ENCODE data around the gene HMGA1. TPM values are rescaled to one million over a fixed set of nuclear protein-coding genes. Genes with fewer than 3 reads are reported as not detected.

The HMGA1 gene
- polyA plus RNA-seq, 1 donor from 2014 or later: 31.5 TPM

DNA sequence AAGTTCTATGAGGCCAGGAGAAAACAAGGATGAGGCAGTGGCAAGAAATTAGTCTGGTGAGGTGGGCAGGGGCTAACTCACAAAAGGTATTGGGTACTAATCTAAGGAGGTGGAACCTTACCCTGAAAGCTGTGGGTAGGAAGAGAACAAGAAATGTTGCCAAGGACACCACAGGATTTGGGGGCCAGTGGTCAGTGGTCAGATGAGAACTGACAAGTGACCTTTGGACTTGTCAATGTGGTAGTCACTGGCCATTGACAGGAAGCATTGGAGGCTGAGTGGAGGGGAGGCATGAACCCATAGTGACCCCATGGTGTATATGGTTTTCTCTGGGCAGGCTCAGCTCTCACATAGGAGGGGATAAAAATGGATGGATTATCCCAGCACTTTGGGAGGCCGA is 37.5 kb downstream of the HMGA1 start:
- Histone ChIP-seq H3K27ac (ENCODE audit: low read length) (no peak overlapping the region), H3K36me3 (ENCODE audit: insufficient read depth, low read length) (no peaks in the 10 kb centered on the region), H3K9ac (ENCODE audit: low read length) (no peak overlapping the region), H3K79me2 (replicated peaks; ENCODE audit: insufficient read depth, low read length) (no peaks in the 10 kb centered on the region), H3K9me3 (ENCODE audit: low read length) (no peaks in the 10 kb centered on the region), H3F3A (ENCODE audit: insufficient read depth, low read length, poor library complexity, severe bottlenecking) (no peaks in the 10 kb centered on the region), H3K4me3 (ENCODE audit: low read length) (no peak overlapping the region), H3K9me2 (ENCODE audit: insufficient read depth, low read length) (no peaks in the 10 kb centered on the region), H4K20me1 (ENCODE audit: insufficient read depth) (no peaks in the 10 kb centered on the region), H3K27me3 (ENCODE audit: insufficient read depth, low read depth, low read length) (no peaks in the 10 kb centered on the region), H2AFZ (ENCODE audit: low read depth, low read length) (no peak overlapping the region), H3K4me2 (ENCODE audit: low read length) (no peak overlapping the region)
- TF ChIP-seq TAF1 (IDR thresholded peaks at IDR 0.05; ENCODE audit: low read depth) (no peak), MXI1 (conservative IDR thresholded peaks at IDR 0.05; ENCODE audit: poor library complexity, severe bottlenecking) (no peak), EP300 (conservative IDR thresholded peaks at IDR 0.05; ENCODE audit: poor library complexity, severe bottlenecking) (no peak), POLR2AphosphoS5 (IDR thresholded peaks at IDR 0.05) (no peak), SMC3 (conservative IDR thresholded peaks at IDR 0.05; ENCODE audit: poor library complexity) (no peak), EZH2 (IDR thresholded peaks at IDR 0.05; ENCODE audit: borderline replicate concordance, insufficient read depth, low read length, poor library complexity, severe bottlenecking) (no peak), RAD21 (conservative IDR thresholded peaks at IDR 0.05) (no peak)
- TF ChIP-seq, protein P1, sequence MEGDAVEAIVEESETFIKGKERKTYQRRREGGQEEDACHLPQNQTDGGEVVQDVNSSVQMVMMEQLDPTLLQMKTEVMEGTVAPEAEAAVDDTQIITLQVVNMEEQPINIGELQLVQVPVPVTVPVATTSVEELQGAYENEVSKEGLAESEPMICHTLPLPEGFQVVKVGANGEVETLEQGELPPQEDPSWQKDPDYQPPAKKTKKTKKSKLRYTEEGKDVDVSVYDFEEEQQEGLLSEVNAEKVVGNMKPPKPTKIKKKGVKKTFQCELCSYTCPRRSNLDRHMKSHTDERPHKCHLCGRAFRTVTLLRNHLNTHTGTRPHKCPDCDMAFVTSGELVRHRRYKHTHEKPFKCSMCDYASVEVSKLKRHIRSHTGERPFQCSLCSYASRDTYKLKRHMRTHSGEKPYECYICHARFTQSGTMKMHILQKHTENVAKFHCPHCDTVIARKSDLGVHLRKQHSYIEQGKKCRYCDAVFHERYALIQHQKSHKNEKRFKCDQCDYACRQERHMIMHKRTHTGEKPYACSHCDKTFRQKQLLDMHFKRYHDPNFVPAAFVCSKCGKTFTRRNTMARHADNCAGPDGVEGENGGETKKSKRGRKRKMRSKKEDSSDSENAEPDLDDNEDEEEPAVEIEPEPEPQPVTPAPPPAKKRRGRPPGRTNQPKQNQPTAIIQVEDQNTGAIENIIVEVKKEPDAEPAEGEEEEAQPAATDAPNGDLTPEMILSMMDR (IDR thresholded peaks at IDR 0.05; ENCODE audit: poor library complexity, severe bottlenecking): no peak
- TF ChIP-seq, protein P2, sequence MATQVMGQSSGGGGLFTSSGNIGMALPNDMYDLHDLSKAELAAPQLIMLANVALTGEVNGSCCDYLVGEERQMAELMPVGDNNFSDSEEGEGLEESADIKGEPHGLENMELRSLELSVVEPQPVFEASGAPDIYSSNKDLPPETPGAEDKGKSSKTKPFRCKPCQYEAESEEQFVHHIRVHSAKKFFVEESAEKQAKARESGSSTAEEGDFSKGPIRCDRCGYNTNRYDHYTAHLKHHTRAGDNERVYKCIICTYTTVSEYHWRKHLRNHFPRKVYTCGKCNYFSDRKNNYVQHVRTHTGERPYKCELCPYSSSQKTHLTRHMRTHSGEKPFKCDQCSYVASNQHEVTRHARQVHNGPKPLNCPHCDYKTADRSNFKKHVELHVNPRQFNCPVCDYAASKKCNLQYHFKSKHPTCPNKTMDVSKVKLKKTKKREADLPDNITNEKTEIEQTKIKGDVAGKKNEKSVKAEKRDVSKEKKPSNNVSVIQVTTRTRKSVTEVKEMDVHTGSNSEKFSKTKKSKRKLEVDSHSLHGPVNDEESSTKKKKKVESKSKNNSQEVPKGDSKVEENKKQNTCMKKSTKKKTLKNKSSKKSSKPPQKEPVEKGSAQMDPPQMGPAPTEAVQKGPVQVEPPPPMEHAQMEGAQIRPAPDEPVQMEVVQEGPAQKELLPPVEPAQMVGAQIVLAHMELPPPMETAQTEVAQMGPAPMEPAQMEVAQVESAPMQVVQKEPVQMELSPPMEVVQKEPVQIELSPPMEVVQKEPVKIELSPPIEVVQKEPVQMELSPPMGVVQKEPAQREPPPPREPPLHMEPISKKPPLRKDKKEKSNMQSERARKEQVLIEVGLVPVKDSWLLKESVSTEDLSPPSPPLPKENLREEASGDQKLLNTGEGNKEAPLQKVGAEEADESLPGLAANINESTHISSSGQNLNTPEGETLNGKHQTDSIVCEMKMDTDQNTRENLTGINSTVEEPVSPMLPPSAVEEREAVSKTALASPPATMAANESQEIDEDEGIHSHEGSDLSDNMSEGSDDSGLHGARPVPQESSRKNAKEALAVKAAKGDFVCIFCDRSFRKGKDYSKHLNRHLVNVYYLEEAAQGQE (IDR thresholded peaks at IDR 0.05; ENCODE audit: borderline replicate concordance): no peak

DNA sequence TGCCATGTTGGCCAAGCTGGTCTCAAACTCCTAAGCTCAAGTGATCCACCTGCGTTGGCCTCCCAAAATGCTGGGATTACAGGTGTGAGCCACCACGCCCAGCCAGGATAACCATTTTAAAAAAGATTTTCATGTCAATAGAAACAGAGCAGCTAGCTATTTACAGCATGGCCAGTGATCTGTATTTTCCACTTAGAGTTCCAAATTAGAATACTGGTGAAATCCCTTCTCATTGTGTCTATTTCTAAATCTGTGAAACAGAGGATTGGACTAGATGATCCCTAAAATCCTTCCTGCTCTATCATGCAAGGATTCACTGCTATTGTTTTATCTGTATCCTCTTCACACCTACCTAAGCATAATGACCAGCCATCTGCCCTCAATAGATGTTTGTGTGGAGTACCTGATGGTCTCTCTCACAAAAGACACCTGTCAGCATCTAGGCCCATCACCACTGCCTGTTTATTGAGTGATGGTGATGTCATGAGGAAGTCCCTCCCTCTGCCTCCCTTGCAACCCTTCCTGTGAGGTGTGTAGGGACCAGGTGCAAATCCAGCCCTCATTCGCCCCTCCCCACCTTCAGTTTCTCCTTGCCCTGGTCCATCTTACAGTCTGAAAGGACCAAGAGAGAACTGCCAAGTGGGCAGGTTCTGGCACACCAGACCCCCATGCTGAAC is 38.6 kb downstream of the HMGA1 start:
- Histone ChIP-seq H2AFZ (ENCODE audit: low read depth, low read length) (no peak overlapping the region), H3K27me3 (ENCODE audit: insufficient read depth, low read depth, low read length) (no peaks in the 10 kb centered on the region), H3F3A (ENCODE audit: insufficient read depth, low read length, poor library complexity, severe bottlenecking) (no peaks in the 10 kb centered on the region), H3K4me3 (ENCODE audit: low read length) (no peak overlapping the region), H3K79me2 (replicated peaks; ENCODE audit: insufficient read depth, low read length) (no peaks in the 10 kb centered on the region), H3K27ac (ENCODE audit: low read length) (no peak overlapping the region), H3K4me2 (ENCODE audit: low read length) (no peak overlapping the region), H3K9ac (ENCODE audit: low read length) (no peak overlapping the region), H3K9me2 (ENCODE audit: insufficient read depth, low read length) (no peaks in the 10 kb centered on the region), H4K20me1 (ENCODE audit: insufficient read depth) (no peaks in the 10 kb centered on the region), H3K9me3 (ENCODE audit: low read length) (no peaks in the 10 kb centered on the region), H3K36me3 (ENCODE audit: insufficient read depth, low read length) (no peaks in the 10 kb centered on the region)
- TF ChIP-seq MXI1 (conservative IDR thresholded peaks at IDR 0.05; ENCODE audit: poor library complexity, severe bottlenecking) (no peak), EZH2 (IDR thresholded peaks at IDR 0.05; ENCODE audit: borderline replicate concordance, insufficient read depth, low read length, poor library complexity, severe bottlenecking) (no peak), RAD21 (conservative IDR thresholded peaks at IDR 0.05) (no peak), EP300 (conservative IDR thresholded peaks at IDR 0.05; ENCODE audit: poor library complexity, severe bottlenecking) (no peak), SMC3 (conservative IDR thresholded peaks at IDR 0.05; ENCODE audit: poor library complexity) (no peak), TAF1 (IDR thresholded peaks at IDR 0.05; ENCODE audit: low read depth) (no peak), POLR2AphosphoS5 (IDR thresholded peaks at IDR 0.05) (no peak)
- TF ChIP-seq, protein P1 (IDR thresholded peaks at IDR 0.05; ENCODE audit: poor library complexity, severe bottlenecking): no peak
- TF ChIP-seq, protein P2 (IDR thresholded peaks at IDR 0.05; ENCODE audit: borderline replicate concordance): no peak
